NCI-H2227 (cell line): Measurements from ENCODE around the gene CDKN2B.
"Not testable (repeated sequence)": the region's sequence is repeated elsewhere in the genome, so short reads cannot be mapped to it uniquely, and the experiment has no call there.

Experiments used
- DNase-seq: peaks from one replicate; lab custom pipeline; 2025; ENCODE audit not compliant: unreplicated experiment; lab: John Stamatoyannopoulos, UW

Gene CDKN2B, protein sequence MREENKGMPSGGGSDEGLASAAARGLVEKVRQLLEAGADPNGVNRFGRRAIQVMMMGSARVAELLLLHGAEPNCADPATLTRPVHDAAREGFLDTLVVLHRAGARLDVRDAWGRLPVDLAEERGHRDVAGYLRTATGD

DNA sequence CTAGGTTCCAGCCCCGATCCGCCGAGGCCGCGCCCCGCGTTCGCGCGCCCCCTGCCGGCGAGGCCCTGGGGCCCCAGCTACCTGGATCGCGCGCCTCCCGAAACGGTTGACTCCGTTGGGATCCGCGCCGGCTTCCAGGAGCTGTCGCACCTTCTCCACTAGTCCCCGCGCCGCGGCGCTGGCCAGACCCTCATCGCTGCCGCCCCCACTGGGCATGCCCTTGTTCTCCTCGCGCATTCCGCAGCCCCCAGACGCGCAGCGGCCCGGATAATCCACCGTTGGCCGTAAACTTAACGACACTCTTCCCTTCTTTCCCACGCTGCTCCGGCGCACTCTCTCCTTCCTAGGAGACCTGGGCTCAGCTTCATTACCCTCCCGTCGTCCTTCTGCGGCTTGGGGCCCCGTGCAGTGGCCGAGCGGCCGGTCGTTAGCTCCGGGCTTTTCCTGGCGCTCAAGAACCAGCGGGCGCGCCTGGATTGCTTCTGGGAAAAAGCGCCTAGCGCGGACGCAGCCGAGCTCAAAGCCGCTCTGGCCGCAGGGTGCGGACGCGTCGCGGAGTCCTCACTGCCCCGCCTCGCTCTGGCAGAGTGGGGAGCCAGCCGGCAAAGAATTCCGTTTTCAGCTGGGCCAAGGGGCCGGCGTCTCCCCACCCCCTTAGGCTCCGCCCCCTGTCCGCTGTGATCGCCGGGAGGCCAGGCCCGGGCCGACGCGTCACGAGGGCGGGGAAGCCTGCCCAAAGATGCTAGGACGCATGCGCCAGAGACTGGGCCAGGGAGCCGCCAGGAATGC lies at the start of gene CDKN2B:
Gene CDKN2B, minus strand, starts transcription at position 589 of the 789 bp plus-strand sequence. Its CDS starts 352 bp downstream, at position 237.
- DNase-seq = peak; percentile 97

DNA sequence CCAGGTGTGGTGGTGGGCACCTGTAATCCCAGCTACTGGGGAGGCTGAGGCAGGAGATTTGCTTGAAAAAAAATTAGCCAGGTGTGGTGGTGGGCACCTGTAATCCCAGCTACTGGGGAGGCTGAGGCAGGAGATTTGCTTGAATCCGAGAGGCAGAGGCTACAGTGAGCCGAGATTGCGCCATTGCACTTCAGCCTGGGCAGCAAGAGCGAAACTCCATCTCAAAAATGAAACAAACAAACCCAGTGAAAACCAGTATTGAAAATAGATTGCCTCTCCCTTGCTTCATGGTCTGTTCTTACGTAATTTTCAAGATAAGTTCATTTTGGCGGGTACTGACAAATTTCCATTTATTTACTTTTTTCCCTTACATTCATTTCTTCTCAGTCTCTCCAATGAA lies 48.9 kb upstream of the CDKN2B start:
- not testable (repeated sequence) for DNase-seq

DNA sequence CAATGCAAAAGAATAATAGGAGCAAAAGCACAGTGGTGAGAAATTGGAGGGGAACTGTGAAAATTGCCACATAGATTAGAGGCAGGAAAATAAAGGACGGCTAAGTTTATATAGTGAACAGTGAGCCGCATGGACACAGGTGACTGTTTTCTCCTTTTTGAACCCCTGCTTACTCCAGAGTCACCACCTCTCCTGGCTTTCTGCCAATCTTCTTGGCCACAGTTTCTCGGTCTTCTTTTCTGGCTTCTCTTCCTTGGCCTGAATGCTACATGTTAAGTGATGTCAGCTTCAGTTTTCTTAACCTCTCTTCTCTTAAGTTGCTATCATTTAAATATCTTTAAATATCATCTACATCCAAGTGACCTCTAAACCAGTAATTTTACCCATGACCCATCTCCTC lies 47.3 kb upstream of the CDKN2B start:
- no peak for DNase-seq

DNA sequence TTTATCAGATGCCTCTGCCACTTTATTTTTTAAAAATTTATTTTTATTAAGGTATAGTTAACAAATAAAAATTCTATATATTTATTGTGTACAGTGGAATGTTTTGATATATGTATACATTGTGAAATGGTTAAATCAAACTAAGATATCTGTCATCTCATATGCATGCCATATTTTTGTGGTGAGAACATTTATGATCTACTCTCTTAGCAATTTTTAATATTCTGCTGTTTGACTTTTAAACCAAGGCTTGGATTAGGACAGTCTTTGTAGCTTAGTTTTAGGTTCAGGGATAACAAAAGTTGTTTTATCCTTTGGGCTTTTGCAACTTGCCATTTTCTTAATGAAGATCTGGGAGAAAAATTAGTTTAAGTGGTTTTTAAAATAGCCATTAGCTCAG lies 46.0 kb upstream of the CDKN2B start:
- no peak for DNase-seq

DNA sequence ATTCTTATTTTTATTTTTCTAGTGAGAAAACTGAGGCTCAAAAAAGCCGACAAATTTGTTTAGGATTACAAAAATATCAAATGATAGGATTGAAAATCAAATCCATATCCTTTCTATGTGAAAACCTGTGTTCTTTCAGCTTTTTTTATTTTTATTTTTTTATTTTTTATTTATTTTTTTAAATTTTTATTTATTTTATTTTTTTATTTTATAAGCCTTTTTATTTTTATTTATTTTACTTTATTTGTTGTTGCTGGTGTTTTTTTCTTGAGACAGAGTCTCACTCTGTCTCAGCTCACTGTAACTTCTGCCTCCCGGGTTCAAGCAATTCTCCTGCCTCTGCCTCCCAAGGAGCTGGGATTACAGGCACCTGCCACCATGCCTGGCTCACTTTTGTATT lies 45.4 kb upstream of the CDKN2B start:
- no peak for DNase-seq

DNA sequence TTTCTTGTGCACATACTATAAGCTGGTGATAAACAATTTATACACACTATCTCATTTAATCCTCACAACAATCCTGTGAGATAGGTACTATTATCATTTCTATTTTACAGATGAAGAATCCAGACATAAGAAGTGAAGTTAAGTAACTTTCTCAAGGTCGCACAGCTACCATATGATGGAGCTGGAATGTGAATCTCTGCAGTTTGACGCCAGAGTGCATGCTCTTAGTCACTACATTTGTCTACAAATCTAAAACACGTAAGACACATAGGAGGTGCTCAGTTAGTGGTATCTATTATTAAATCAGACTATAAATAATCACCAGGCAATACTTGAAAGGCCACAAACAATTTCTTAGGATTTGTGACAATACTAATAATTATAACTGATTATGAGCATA lies 45.0 kb upstream of the CDKN2B start:
- DNase-seq = no peak

DNA sequence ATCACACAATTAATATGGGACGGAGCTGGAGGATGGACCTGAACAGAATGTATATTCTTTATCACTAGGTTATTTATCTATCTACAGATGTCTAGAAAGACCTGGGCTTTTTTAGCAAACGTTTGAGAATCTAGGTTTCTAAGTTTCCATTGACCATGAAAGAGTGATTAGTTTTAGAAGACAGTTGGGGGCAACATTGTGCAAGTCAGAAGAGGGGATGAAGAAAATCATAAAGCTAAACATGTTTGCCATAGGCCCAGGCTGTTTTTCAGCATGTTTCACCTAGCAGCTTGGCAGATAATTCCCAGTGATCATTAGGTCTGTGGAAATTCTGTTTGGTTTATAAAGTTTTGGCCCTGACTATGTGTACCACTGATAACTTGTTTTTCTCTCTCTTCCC lies 44.1 kb upstream of the CDKN2B start:
- no peak for DNase-seq

DNA sequence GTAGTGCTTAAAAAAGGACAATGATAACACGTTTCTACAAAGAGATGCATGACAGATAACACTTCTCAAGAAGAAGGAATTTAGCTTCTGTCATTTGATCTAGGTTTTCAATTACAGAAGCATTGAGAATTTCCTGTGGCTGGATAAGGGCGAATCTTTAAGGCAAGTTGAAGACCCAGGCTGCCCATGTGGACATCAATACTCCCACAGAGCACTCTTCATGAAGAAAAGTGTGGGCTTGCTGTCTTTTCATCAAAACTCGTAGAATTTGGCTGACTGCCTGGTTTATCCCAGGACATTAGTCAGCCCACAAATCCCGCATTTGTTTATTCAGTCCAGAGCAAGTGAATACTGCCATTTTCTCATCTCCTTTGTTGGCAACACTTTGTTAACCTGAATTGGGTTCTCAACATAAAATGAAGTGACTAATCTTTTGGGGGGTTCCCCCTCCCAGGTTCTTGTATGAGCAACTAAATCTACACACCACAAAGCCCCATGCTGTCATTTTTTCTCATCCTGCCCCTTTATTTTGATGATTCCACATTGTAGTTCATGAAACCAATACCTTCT lies 43.4 kb upstream of the CDKN2B start:
- no peak for DNase-seq

DNA sequence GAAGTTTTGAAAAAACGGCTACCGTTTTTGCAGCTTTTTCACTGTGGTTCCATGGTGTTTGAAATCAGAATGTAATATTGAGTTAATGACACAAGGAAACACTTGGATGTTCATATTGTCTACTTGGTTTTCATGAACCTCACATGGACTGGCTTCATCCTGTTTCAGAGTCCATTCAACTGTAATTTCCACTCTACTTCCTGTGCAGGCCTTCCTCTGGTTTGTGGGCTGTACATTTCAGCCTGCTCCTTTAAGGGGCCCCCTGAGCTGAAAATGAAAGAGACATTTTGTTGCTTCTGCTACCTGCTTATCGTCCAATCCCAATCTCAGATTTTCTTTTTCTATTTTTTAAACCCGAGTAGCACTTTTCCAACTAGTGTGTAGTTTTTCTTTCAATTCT lies 41.8 kb upstream of the CDKN2B start:
- DNase-seq = no peak

DNA sequence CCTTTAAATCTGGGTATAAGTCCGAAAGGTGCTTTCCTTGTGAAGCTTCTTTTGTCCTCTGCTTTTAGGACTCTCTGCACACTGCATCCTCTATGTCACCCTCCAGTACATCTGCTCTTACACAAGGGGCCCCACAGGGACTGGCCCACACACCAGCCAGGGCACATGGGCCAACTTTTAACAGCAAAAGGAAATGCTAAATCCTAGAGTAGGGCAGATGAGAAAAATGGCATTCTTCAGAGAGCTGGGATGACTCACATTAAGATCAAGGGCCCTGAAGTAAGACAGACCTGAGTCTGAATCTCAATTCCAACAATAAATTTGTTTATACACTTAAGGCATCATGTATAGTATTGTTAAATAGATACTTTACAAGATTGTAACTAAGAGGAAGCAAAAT lies 40.3 kb upstream of the CDKN2B start:
- DNase-seq = no peak

DNA sequence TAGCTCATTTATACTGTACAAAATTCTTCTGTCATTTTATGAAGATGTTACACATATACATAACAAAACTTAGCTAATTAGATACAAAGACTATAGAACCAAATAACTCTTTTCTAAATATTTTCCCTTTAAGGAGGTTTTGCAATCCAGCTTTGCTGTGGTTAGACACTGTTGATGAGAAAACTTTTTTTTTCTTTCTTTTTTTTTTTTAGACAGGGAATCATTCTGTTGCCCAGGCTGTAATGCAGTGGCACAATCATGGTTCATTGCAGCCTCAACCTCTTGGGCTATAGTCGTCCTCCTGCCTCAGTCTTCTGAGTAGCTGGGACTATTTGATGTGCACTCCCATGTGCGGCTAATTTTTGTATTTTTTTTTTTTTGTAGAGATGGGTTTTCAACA lies 38.5 kb upstream of the CDKN2B start:
- no peak for DNase-seq

DNA sequence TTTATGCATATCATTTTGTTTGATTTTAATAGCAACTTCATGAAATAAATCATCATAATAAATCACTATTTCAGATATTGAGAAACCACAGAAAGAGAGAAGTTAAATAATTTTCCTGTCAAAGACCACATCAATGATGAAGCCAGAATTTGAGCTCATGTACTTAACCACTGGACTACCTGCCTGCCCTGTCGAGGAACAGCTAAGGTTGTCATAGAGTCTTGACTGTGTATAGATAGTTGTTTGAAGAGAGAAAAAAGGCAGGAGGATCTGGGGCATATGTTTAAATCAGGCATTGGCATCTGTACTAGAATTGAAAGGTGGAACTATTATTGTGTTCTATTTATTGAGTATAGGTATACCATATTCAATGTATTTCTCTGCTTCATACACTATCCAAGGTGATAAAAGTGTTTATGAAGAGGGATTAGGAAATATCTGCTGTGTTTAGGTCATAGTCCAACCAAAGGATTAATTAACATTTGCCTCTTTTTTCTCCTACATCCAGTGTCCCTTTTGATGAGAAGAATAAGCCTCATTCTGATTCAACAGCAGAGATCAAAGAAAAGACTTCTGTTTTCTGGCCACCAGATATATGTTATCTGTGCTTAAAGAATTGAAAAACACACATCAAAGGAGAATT lies 37.3 kb upstream of the CDKN2B start:
- no peak for DNase-seq

DNA sequence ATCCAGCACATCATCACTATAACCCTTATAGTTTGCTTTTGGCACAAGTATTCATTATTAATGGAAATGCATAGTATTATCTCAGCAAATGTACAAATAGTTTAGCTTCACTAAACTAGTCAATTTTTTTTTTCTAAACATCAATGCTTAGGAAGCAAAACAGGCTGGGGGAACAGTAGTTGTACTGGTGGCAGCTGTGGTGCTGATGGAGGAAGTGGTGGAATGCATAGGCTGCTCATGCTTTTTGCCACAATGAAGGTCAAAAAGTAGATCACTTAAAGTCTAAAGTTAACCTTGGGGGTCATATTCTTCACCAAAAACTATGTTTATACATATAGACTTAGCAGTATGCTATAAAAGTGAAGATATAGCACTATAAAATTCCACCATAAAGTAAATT lies 36.3 kb upstream of the CDKN2B start:
- DNase-seq = no peak

DNA sequence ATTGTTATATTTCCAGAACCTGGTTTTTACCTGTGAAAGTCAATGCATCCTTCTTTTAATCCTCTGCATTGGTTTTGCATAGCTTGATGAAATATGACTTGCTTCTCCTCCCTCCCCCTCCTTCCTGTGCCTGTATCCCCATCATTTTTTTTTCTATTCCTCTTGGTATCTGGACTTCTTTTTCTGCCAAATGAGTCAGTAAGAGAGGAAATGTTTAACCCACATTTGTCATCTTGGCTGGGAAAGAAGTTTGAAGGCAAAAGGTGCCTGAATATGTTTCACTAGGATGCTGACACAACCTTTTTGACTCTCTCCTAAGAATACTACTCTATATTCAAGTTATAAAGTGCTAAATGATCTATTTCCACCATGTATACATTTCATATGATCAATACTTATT lies 35.5 kb upstream of the CDKN2B start:
- no peak for DNase-seq

DNA sequence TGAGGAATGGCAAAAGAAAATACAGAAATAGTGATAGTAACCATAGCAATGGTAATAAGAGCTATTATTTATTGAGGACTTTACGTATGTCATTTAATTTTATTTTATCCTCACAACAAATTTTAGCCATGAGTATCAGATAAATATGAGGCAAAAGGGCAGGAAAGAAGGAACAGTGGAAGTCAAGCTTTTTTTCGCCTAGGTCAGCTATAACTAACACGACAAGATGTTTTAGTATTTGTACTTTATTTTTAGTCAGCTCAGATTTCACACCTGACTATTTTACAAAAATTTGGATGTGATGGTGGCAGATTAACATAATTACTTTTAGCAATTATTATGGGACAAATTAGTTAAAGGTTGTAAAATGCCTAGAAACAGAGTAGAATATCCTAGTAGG lies 34.8 kb upstream of the CDKN2B start:
- no peak for DNase-seq

DNA sequence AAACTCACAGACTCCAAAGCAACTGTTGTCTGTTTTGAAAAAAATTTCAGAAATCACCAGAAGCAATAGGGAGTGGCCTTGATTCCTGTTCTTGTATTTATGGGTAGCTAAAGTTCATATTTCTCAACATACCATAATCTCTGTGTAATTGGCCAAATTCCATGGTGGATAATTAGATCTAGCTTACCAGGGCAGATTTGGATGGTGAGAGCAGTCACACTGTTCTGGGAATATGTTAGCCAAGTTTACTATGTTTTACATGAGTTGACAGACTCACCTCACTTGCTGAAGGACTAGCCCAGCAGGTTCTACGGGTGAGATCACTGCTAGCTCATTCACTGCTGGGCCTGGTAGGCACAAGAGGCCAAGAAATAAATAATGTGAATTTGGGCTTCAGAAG lies 32.7 kb upstream of the CDKN2B start:
- no peak for DNase-seq

DNA sequence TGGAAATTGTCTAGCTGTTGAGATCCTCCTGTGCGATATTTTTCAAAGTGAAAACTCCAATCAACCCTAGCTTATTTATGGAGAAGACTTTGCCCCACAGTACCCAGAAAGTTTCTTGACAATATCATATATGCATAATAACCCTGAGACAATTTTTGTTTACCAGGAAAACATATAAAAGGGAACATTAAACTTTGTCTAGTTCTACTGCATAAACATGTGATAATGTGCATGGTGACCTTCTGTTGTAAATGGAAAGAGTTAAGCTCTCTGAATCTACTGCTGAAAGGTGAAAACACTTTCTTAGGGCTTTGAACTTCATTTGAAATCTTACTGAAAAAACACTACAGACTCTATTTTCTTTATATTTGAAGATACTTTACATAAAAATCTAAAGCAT lies 32.2 kb upstream of the CDKN2B start:
- DNase-seq = no peak

DNA sequence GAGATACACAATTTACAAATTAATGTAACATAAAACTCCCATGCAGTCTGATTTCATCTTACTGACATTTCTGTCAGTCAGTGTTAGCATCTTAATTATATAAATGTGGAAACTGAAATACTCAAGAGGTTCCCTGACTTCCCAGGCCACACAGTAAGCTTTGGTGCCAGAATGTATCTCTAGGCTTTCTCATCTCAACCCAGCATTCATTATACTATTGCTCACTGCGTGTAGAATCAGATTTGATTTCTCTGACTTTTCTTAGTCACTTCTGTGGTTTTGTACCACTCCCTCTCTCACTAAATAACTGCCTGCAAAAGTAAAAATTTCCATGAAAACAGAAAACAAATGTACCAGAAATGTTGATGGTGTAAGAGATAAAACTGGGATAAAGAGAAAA lies 31.7 kb upstream of the CDKN2B start:
- DNase-seq = no peak

DNA sequence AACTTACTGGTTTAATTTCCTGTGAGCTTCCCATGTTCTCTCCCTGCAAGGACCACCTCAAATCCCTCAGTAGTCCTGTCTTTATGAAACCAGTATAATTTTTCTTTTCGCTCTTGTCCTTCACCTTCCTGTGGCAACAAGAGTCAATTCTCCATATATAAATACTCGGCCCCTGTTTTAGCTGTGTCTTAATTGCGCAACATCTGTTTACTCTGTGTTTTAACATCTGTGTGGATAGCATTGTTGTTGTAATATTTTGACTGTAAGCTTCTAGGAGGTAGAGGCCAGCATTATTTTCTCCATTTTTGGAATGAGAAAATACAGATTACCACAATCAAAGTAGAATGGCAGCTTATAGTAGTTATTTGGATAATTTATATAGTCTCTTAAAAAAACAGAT lies 30.2 kb upstream of the CDKN2B start:
- DNase-seq = no peak

DNA sequence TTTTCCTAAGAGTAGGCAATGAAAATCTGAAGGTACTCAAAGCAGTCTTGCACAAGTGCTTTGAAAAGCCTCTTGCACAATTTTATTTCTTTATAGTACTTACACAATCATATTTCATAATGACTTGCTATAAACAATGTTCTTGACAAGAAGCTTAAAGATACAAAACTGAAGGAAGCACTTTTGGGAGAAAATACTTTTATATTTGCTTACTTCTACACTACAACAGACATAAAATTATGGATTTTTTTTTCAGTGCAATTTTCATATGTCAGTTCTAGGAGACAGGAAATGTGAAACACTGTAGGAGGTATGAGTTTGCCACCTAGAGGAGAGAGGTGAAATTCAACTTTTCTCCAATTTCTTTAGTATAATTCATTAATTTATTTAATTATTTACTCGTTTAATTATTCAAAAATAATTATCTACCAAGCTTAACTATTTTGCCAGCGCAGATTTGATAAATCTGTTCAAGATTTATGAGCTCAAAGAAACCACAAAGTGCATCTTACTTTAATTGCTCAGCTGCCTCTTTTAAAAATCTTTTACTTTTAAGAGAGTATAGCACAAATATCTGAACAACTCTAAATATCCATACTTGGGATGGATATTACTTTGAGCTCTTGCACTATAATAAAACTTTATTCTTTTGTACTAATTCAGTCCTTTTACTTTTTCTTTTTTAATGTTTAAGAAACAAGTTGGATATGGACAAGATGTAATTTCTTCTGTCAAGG lies 29.0 kb upstream of the CDKN2B start:
- DNase-seq = peak; percentile 13

DNA sequence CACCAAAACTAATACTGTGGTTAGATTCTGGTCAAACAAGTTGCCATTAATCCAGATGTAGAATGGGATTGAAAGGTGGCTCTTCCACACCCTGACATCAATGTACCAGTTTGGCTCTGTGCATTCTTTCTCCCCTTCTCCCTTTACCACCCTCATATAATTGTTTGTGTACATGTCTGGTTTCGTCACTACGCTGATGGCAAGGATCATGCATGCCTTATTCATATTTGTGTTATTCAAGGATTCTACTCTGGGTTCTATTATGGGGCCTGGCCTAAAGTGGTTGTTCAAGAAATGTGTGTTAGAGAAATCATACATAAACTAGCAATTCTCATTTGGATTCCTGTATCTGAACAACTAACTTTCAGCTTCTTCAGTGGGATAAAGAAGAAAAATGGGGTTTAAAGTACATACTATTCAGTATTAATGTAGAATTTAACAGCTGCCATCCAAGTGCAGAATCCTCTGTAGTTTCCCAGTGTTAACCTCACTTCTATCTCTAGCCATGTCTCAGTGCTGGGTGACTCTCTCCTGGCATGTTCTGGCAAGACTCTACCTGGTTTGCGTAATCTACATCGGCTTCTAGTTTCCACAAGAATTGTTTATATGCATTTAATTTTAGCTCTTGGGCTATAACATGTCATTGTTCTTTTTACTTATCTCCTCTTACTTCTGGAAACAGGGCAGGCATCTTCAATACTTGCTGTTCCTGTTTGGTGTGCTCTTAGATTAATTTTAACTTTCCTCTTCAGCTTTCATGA lies 27.9 kb upstream of the CDKN2B start:
- no peak for DNase-seq
